IPS DF 4.7 (cell line): ENCODE results near the gene TMEM150C.

Source experiments
- DNase-seq: peaks from one replicate; pipeline ENCODE4 v3.0.0-alpha.2; 2013; ENCODE audit warnings: low spot score; ENCODE audit errors: extremely low read depth

TMEM150C gene

DNA sequence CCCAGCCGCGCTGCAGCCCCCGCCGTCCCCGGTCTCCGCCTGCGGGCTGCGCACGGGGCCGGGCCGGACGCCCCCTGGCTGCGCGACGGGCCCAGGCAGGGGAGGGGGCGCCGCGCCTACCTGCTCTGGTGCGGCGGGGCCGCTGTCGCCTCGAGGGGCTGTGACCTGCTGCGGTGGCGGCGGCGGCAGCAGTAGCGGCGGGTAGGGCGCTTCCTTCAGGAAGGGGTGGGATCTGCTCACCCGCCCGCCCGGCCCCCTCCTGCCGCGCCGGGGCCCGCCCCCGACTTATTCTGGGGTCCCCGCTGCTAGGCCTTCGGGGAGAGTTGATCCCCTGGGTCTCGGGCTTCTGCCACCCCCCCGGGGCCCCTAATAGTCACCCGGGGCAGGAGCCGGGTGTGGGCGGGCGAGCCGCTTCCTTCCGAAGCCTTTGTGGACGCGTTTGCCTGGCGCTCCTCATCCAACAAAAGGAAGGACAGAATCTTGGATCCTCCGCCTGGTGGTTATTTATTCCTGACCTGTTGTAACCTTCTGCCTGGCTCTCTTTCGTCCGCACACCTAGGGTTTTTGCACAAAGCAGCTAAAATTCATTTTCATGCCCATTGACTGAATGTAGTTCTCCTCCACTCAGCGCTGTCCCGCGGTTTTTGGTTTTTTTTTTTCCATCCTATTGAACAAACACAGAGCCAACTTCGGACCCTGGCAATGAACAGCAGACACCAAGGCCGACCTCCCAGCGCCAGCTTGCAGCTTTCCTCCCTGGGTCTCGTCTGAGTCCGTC lies at the start of gene TMEM150C:
Gene TMEM150C, minus strand, starts transcription at position 203 of the 778 bp plus-strand sequence. CDS start 57,331 bp downstream, outside the sequence.
- DNase-seq: no peak

GRCh38 chr4:82611527-82611926 lies 49.7 kb upstream of the TMEM150C start:
- no peak for DNase-seq

DNA sequence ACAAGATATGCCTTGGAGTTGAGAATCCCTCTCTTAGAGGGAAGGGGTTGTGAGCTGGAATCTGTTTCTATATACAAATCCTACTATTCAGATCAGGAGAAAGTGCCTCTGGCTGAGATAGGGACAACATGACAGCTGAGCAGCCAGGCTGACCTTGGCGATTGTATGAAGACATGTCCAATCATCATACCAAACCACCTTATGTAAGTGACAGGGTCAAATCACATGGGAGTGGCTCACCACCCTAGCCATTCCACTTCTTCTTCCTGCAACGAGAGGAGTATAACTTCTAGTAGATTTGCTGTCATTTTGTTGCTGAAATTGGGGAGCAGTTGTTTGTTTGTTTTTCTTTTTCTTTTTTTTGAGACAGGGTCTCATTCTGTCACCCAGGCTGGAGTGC lies 48.3 kb upstream of the TMEM150C start:
- no peak for DNase-seq

GRCh38 chr4:82606622-82607021 lies 44.8 kb upstream of the TMEM150C start:
- no peak for DNase-seq

GRCh38 chr4:82604522-82604921 lies 42.7 kb upstream of the TMEM150C start:
- DNase-seq: no peak

- no peak for DNase-seq
Measured at GRCh38 chr4:82601242-82602015, 39.6 kb upstream of the TMEM150C start.

DNA sequence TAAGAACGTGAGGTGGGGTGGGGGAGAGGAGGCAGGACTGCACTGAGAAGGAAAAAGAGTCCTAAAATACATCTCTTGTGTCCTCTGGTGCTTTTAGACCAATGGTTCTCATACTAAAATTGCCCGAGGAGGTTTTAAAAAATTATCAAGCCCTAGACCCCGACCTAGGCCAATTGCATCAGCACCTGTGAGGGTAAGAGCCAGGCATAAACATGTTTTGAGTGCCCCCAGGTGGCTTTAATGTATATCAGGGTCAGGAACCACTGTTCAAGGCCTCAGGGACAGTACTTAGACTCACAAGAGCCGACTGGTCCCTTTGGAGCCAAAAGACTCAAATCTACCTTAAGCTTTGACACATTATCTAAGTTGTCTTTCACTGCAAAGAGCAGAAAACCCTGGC lies 37.5 kb upstream of the TMEM150C start:
- no peak for DNase-seq

- no peak for DNase-seq
Measured at GRCh38 chr4:82594456-82594855, 32.7 kb upstream of the TMEM150C start.

GRCh38 chr4:82593411-82593810 lies 31.6 kb upstream of the TMEM150C start:
- no peak for DNase-seq

DNA sequence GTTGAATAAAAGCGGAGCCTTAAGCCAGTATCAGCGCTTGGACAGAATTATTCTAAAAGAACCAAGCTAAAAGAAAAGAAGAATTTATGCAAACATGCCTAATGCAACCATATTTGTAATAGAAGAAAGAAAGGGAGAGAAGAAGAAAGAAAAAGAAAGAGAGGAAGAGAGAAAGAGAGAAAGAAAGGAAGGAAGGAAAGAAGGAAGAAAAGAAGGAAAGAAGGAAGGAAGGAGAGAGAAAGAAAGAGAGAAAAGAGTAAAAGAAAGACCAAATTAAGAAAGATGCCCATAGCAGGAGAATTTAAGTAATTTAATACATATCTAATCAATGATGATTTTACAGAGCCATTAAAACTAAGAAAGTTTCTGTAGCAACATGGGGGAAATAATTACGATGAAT lies 30.9 kb upstream of the TMEM150C start:
- no peak for DNase-seq

- no peak for DNase-seq
Measured at GRCh38 chr4:82591592-82591991, 29.8 kb upstream of the TMEM150C start.

GRCh38 chr4:82589756-82590155 lies 28.0 kb upstream of the TMEM150C start:
- no peak for DNase-seq

GRCh38 chr4:82588771-82589270 lies 27.0 kb upstream of the TMEM150C start:
- no peak for DNase-seq

DNA sequence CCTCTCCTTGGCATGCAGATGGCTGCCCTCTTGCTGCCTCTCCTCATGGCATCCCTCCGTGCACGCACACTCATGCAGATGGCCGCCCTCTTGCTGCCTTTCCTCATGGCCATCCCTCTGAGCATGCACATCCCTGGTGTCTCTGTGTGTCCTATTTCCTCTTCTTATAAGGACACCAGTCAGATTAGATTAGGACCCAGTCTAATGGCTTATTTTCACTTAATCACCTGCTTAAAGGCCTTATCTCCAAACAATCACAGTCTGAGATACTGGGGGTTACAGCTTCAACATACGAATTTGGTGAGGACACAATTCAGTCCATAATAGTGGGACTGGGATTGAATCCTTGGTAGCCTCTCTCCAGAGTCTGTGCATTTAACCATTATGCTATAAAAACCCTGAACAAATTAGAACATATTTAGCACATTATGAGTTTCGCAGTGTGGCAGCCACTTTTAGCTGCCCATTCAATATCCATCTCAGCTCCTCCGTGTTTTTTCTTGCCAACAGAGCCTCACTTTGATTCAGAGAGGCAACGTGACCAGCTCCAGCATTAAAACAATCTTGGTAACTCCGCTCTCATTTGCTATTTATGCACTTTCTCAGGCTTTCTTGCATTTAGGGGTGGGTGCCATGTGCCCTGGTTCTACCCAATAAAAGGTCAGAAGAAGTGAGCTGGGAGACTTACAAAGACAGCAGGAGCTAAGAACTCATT lies 26.2 kb upstream of the TMEM150C start:
- no peak for DNase-seq

DNA sequence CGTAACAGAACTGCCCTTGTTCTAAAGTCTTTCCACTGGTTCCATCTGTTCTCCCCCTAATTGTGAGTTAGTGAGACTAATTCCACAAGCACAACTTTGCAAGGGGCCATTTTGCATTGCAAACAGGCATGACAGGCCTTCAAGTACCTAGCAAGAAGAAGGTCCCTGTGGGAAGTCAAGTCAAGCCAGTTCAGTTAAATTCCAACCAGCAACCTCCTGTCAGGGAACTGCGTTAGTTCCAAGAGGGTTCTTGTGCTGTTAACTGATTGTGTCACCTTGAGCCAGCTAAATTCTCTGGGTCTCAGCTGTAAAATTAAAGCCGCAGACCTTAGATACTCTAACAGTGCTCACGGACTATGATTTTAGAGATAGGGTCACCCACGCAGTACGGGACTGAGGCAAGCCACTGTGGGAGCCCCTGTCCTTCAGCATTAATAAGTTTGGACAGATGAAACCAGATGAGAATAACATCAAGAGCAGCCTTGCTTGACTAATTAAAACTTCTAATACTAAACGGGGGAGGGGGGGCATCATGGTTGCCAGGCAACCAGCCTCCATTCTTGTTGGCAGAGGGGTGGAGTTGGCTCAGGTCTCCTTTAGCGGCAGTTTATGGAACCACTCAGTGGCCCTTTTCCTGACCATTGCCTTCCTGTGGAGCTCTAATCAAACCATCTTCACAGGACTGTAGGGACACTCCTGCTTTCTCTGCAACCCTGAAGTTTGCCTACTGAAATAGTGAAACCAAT lies 24.1 kb upstream of the TMEM150C start:
- no peak for DNase-seq

- DNase-seq: no peak
Measured at GRCh38 chr4:82584931-82585330, 23.1 kb upstream of the TMEM150C start.

DNA sequence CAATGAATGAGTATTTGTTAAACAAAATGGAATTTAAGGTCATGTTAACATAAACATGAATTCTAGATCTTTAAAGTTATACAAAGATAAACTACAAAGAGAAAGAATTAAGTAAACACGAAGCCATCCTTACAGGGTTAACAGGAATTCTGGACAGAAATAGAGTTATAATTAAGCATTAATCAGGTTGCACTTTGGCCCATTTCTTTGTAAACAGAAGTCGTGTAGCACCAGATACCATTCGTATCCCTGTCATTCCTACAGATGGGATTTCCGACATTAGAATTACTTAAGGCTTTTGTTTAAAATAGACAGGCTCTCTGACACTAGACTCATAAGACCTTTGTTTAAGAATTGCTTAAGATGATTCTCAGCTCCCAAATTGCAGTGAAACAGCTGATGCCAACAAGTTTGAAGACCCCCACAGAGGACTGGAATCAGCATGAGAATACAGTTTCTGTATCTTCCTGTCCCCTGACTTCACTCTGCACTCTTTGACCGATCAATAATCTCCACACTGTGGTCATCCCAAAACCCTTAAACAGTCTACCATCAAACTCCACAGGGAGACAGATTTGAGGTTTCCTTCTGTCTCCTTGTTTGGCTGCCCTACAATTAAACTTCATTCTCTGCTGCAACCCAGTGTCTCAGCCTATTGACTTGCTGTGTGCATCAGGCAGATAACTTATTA lies 22.3 kb upstream of the TMEM150C start:
- DNase-seq: no peak

DNA sequence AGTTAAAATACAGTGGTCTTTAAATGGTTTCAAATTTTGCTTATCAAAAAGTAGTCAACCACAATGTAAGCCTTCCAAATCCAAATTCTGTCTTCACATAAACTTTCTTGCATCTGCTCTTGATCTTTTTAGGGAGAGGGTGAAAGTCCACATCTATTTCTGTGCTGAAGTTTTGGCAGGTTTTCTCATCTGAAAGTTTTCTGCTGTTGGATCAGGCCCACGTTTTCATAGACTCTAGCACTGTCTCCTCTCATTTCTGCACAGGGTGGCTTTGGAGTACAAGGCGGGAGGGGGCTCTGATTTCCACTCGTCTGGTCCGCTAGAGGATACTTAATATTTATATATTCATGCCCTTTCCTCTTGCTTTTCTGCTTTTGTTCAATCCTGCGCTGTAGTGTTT lies 18.1 kb upstream of the TMEM150C start:
- DNase-seq: no peak

DNA sequence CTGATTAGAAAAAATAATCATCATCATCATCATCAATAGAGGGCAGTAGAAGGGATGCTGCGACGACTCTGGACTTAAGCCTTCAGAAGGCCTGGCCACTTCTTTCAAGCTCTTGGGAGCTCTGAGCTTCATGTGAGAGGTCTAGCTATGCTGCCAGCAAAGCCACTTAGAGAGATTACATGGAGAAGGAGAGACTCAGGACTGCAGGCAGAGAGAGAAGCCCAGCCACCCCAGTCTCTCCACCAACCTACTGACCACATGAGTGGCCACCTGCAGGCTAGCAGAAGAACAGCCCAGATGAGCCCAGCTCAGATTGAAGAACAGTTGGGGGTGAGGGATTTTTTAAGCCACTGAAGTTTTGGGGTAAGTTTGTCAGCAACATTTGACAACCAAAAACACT lies 17.1 kb upstream of the TMEM150C start:
- DNase-seq: no peak

DNA sequence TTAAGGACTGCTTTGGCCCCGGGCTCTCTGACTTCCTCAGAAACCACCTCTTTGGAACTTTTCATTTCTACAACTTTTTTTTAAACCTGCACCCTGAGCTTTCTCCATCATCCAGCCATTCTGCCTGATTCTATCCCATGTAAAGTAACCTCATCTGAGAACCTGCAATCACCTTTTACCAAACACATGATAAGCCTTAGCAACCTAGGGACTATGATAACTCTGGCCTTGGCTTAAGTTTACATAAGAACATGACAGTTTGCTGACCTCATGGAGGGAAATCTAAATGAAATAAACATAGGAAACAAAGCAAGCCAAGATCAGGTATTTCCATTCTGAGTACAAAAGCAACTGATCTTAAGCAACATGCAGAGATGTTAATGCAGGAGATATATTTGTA lies 15.7 kb upstream of the TMEM150C start:
- no peak for DNase-seq

GRCh38 chr4:82569727-82570126 lies 7.9 kb upstream of the TMEM150C start:
- no peak for DNase-seq
